Epithelial cell of esophagus (primary cell): ENCODE results near the gene CLIP1.
A peak's percentile ranks its signal among the peaks of the same experiment; 100 is the strongest.
"Not testable (repeated sequence)": the region's sequence is repeated elsewhere in the genome, so short reads cannot be mapped to it uniquely, and the experiment has no call there.

ENCODE experiments used
- DNase-seq: peaks from one replicate; pipeline ENCODE4 v3.0.0; 2010; ENCODE audit warnings: low read depth
- H3K4me3 ChIP-seq: 2 replicates; pipeline ENCODE4 v1.5.1; 2011; ENCODE audit warnings: mild to moderate bottlenecking, low read length, control low read depth
- TF ChIP-seq, protein P1 (sequence below): IDR thresholded peaks from 2 replicates; pipeline ENCODE4 v1.5.1; 2011; ENCODE audit warnings: low read depth, mild to moderate bottlenecking, low read length, control low read depth, inconsistent platforms; ENCODE audit not compliant: insufficient read depth; ENCODE audit errors: missing control alignments

The CLIP1 gene

DNA sequence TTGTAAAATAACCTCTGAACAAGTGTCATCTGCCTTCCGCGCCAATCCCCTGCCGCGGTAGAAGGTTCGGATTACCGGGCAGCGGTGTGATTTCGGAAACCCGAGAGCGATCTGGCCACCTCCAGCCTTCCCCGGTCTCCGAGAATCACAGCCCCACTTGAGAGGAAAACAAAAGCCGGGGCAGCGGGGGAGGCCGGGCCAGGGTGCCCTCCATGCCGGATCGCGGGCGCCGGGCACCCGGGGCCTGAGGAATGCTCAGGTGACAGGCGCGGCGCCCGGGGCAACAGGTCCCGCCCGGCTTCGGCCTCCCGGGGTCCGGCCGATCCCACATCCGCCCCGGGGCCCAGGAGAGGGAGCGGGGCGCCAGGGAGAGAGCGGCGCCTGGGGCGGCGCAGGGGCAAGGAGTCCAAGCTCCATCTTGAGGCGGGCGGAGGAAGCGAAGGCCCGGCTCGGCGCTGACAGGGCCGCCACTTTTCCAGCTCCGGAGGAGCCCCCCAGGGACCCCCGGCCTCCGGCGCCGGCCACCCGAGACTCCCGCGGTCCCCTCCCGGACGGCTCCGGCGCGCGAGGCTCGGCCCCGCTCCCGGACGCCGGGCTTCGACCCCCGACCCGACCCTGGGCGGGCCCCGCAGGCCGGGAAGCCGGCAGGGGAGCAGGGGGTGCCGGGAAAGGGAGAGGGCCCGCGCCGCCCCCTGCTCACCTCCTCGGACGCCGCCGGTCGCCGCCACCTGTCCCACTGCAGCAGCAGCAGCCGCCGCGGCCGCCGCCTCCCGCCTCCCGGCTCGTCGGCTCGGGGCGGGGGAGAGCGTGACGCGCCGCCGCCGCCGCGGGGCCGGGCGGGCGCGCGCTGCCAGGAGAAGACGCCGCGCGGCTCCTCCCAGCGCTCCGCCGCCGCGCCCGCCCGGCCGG lies at the start of gene CLIP1:
CLIP1 (minus strand) TSS at position 849 of the 909 bp plus-strand sequence. CDS start 42,217 bp downstream, outside the sequence.
- TF ChIP-seq, protein P1, sequence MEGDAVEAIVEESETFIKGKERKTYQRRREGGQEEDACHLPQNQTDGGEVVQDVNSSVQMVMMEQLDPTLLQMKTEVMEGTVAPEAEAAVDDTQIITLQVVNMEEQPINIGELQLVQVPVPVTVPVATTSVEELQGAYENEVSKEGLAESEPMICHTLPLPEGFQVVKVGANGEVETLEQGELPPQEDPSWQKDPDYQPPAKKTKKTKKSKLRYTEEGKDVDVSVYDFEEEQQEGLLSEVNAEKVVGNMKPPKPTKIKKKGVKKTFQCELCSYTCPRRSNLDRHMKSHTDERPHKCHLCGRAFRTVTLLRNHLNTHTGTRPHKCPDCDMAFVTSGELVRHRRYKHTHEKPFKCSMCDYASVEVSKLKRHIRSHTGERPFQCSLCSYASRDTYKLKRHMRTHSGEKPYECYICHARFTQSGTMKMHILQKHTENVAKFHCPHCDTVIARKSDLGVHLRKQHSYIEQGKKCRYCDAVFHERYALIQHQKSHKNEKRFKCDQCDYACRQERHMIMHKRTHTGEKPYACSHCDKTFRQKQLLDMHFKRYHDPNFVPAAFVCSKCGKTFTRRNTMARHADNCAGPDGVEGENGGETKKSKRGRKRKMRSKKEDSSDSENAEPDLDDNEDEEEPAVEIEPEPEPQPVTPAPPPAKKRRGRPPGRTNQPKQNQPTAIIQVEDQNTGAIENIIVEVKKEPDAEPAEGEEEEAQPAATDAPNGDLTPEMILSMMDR: peak; percentile 25
- peak; percentile 81 for DNase-seq
- H3K4me3 ChIP-seq: peak within 1 kb of the TSS; percentile 81

DNA sequence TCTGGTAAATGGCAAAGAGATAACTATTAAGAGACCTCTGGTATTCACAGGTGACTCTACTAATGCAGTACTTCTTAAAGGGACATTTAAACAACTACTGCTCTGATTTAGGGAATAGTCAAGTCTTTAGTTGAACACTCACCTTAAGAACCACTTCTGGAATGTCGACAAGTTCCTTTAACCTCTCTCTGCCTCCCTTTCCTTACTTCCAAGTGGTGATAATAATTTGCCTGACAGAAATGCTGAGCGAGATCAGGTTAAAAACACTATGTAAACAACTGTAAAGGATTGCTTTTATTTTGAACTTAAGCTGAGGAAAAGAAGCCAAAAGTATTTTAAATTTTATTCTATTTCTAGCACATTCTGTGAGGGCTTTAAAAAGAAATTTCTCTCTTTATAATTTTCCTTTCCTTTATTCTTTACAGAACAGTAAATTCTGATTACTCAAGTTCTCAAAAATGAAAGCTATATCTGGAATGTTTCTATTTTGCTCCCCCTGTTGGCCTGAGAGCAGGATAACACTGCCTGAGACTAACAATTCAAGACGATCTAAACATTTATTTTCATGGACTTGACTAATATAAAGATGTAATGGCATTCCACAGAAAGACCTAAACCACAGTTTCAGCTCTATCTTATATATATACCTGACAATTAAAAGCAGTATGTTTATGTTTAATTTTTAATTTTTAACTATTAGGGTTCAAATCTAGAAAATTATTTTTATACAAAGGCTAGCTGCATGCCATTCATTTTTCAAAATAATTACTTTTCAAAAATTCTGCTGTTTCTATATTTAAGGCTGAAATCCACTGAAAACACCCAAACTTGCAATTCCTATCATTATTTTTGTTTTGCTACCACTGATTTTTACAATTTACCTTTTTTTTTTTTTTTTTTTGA lies 49.1 kb upstream of the CLIP1 start:
- TF ChIP-seq, protein P1: peak; percentile 82
- no peak overlapping the region for H3K4me3 ChIP-seq
- peak; percentile 80 for DNase-seq

DNA sequence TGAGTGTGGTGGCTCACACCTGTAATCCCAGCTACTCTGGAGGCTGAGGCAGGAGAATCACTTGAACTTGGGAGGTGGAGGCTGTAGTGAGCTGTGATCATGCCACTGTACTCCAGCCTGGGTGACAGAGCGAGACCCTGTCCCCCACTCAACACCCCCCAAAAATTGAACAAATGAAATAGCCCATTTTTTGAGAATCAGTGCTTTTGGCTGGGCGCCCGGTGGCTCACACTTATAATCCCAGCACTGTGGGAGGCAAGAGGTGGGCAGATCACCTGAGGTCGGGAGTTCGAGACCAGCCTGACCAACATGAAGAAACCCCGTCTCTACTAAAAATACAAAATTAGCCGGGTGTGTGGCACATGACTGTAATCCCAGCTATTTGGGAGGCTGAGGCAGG lies 48.1 kb upstream of the CLIP1 start:
- not testable (repeated sequence) for DNase-seq

DNA sequence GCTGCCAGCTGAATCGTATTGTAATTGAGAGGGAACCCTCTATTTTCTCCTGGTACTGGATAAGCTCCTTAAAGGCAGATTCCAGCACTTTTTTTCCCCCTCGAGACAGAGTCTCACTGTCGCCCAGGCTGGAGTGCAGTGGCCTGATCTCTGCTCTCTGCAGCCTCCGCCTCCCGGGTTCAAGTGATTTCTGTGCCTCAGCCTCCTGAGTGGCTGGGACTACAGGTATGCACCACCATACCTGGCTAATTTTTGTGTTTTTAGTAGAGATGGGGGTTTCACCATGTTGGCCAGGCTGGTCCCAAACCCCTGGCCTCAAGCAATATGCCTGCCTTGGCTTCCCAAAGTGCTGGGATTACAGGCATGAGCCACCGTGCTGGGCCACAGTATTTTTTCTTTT lies 47.4 kb upstream of the CLIP1 start:
- H3K4me3 ChIP-seq, DNase-seq: not testable (repeated sequence)

More for the DNA sequence above, 48.1 kb upstream of the CLIP1 start:
- H3K4me3 ChIP-seq: not testable (repeated sequence)

DNA sequence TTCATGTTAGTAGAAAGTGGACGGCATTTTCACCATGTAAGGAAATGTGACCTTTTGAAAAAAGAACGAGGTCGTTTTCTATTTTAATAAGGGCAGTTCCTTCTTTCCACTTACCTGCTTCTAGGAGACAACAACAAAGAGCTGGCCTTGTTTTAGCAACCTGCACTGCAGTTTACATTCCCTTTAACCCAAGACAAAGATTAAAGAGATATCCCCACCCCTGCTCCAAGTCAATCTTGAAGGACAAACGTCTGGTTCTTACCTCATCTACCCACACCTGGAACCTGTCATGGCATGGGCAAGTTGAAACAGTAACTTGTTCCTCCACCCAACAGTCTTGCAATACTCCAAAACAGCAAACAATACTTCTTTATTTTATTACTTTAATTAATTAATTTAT lies 45.5 kb upstream of the CLIP1 start:
- TF ChIP-seq, protein P1: no peak
- peak; percentile 99 for DNase-seq
- H3K4me3 ChIP-seq: no peak overlapping the region

DNA sequence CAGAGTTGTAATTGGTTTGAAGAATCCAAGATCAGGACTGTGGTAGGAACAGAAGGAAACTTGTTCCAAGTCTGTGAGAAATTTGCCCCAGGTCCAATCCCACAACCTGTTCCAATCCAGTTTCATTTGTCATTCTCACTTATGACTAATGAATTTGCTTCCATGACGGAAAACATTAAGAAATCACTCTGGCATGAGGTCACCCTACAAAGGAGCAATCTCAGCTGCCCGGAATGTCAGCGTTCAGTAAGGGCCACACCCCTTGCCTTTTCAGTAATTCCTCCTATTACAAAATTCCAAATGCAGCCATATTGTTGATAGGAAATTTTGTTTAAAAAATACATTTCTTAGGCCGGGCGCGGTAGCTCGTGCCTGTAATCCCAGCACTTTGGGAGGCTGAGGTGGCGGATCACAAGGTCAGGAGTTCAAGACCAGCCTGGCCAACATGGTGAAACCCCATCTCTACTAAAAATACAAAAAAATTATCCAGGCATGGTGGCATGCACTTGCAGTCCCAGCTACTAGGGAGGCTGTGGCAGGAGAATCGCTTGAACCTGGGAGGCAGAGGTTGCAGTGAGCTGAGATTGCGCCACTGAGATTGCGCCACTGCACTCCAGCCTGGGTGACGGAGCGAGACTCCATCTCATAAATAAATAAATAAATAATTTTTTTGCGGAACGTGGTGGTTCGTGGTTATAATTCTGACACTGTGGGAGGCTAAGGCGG lies 42.0 kb upstream of the CLIP1 start:
- DNase-seq: peak; percentile 99
- H3K4me3 ChIP-seq: not testable (repeated sequence)

DNA sequence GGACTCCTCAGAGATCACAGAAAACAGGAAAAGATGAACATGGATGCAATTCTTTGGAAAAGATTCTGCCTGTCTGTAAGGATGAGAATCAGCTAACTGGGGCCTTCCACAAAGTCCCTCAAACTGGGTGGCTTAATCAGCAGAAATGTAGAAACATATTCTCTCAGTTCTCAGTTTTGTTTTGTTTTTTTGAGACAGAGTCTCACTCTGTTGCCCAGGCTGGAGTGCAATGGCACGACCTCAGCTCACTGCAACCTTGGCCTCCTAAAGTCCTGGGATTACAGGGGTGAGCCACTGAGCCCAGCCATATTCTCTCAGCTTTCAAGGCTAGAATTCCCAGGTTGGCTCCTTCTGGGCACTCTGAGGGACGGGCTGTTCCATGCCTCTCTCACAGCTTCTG lies 38.2 kb upstream of the CLIP1 start:
- DNase-seq: no peak
- TF ChIP-seq, protein P1: no peak
- H3K4me3 ChIP-seq: no peak overlapping the region

DNA sequence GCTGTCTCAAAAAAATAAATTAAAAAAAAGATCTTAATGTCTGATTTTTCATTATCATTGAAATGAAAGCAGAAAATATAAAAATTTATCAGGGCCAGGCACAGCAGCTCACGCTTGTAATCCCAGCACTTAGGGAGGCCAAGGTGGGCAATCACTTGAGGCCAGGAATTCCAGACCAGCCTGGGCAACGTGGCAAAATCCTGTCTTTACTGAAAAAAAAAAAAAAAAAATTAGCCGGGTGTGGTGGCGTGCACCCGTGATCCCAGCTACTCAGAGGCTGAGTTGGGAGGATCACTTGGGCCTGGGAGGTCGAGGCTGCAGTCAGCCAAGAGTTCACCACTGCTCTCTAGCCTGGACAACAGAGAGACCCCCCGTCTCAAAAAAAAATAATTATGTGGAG lies 37.6 kb upstream of the CLIP1 start:
- TF ChIP-seq, protein P1: no peak
- H3K4me3 ChIP-seq: no peak overlapping the region
- DNase-seq: no peak
